Inferior parietal cortex (tissue), 1 donor: Measurements from ENCODE around the gene EPS15.
A peak's percentile ranks its signal among the peaks of the same experiment; 100 is the strongest.
"Not testable (repeated sequence)": the region's sequence is repeated elsewhere in the genome, so short reads cannot be mapped to it uniquely, and the experiment has no call there.

ENCODE experiments used
- DNase-seq: peaks from one replicate; pipeline ENCODE4 v3.0.0-alpha.2; 2016; ENCODE audit errors: extremely low spot score

Gene EPS15

GRCh38 chr1:51542158-51542953 is 23.3 kb upstream of the EPS15 start:
- no peak for DNase-seq

GRCh38 chr1:51541313-51542050 is 22.4 kb upstream of the EPS15 start:
- no peak for DNase-seq

GRCh38 chr1:51537568-51537967 is 18.5 kb upstream of the EPS15 start:
- no peak for DNase-seq

- peak; percentile 92 for DNase-seq
Observed at GRCh38 chr1:51535006-51535592, 16.0 kb upstream of the EPS15 start.

- DNase-seq = peak; percentile 42
Observed at GRCh38 chr1:51534447-51534846, 15.4 kb upstream of the EPS15 start.

- DNase-seq = no peak
Observed at GRCh38 chr1:51532853-51533252, 13.8 kb upstream of the EPS15 start.

- DNase-seq = not testable (repeated sequence)
Observed at GRCh38 chr1:51530447-51530846, 11.4 kb upstream of the EPS15 start.

- no peak for DNase-seq
Observed at GRCh38 chr1:51527144-51527543, 8.1 kb upstream of the EPS15 start.

GRCh38 chr1:51526248-51526647 is 7.2 kb upstream of the EPS15 start:
- DNase-seq = no peak

- DNase-seq = no peak
Observed at GRCh38 chr1:51525295-51525694, 6.2 kb upstream of the EPS15 start.

GRCh38 chr1:51524817-51525216 is 5.8 kb upstream of the EPS15 start:
- no peak for DNase-seq

GRCh38 chr1:51523931-51524330 is 4.9 kb upstream of the EPS15 start:
- DNase-seq = peak; percentile 74

GRCh38 chr1:51520700-51521248 is 1.7 kb upstream of the EPS15 start:
- no peak for DNase-seq

GRCh38 chr1:51519865-51520699 is 1.0 kb upstream of the EPS15 start:
- peak; percentile 57 for DNase-seq

- DNase-seq = no peak
Observed at GRCh38 chr1:51518586-51519047, 449 bp downstream of the EPS15 start.

- DNase-seq = peak; percentile 70
Observed at GRCh38 chr1:51518033-51518585, 957 bp downstream of the EPS15 start.

- peak; percentile 67 for DNase-seq
Observed at GRCh38 chr1:51517361-51518032, 1.6 kb downstream of the EPS15 start.

- DNase-seq = no peak
Observed at GRCh38 chr1:51516649-51517158, 2.4 kb downstream of the EPS15 start.

GRCh38 chr1:51515982-51516648 is 3.0 kb downstream of the EPS15 start:
- no peak for DNase-seq
